Breast epithelium (tissue), 4 donors: ENCODE results near the gene DND1. TPM values are rescaled to one million over a fixed set of nuclear protein-coding genes. Genes with fewer than 3 reads are reported as not detected.
"Not testable (repeated sequence)": the region's sequence is repeated elsewhere in the genome, so short reads cannot be mapped to it uniquely, and the experiment has no call there.

Experiments used
- DNase-seq, 2 donors: peaks; one replicate each; pipeline ENCODE4 v3.0.0-alpha.2; 2019; ENCODE audit warnings: low spot score in 2 of 2
- H3K27ac ChIP-seq, 2 donors: fragments of 200-600 bp; sonication (generic) in 1 of 2; one replicate each; pipeline ENCODE4 v1.5.1; 2016 to 2019; ENCODE audit warnings: mild to moderate bottlenecking in 1 of 2
- H3K27me3 ChIP-seq, 2 donors: fragments of 200-600 bp; sonication (generic) in 1 of 2; one replicate each; pipeline versions ENCODE4 v1.5.1 to v1.6.0; 2017 to 2019; ENCODE audit warnings: control low read depth in 1 of 2, mild to moderate bottlenecking in 1 of 2
- H3K36me3 ChIP-seq: fragments of 200-600 bp; one replicate; pipeline ENCODE4 v1.5.1; 2019
- H3K4me1 ChIP-seq, 2 donors: fragments of 200-600 bp; sonication (generic); one replicate each; pipeline ENCODE4 v1.5.1; 2016 to 2019; ENCODE audit warnings: control low read depth in 1 of 2
- H3K4me3 ChIP-seq, 3 donors: fragments of 200-600 bp; sonication (generic); 1 replicate in 2 of 3; 2 replicates in 1 of 3; pipeline ENCODE4 v1.5.1; 2016 to 2019; ENCODE audit warnings: mild to moderate bottlenecking in 3 of 3, moderate library complexity in 2 of 3
- H3K9me3 ChIP-seq, 2 donors: fragments of 200-600 bp; sonication (generic) in 1 of 2; one replicate each; pipeline ENCODE4 v1.5.1; 2016 to 2019; ENCODE audit warnings: control low read depth in 1 of 2
- CTCF ChIP-seq, 3 donors: fragments of 450-650 bp; IDR thresholded peaks; one replicate each; pipeline ENCODE4 v1.5.1; 2016 to 2017; ENCODE audit warnings: antibody characterized with exemption in 3 of 3, mild to moderate bottlenecking in 3 of 3, moderate library complexity in 3 of 3
- POLR2A ChIP-seq: fragments of 450-650 bp; IDR thresholded peaks from one replicate; pipeline ENCODE4 v1.6.1; 2016; ENCODE audit warnings: antibody characterized with exemption, mild to moderate bottlenecking, moderate library complexity
- POLR2AphosphoS5 ChIP-seq, 3 donors: sonication (generic); formaldehyde crosslinking; IDR thresholded peaks; one replicate each; pipeline ENCODE4 v1.6.1; 2017; ENCODE audit warnings: antibody characterized with exemption in 3 of 3
- intact Hi-C: fragments of 100-400 bp; cut with DNase I; formaldehyde crosslinking; loops from one replicate; pipeline ENCODE4 v1.15.1; 2023; ENCODE audit warnings: low total_unique reads
- total RNA-seq, 3 donors: library from RNA; depleted of rRNA; stranded (reverse); fragments of >200 nt; gene quantifications; one replicate each; pipeline ENCODE4 v1.1.0, GENCODE V29; 2016

The DND1 gene
- total RNA-seq, 3 donors from 2014 or later, result 0.88 to 2.6 (median 1.4) TPM

GRCh38 chr5:140671472-140672125, 1.8 kb downstream of the DND1 start:
- no peaks in the 10 kb centered on the region for H3K9me3 ChIP-seq
- TF ChIP-seq POLR2A, result no peak
- TF ChIP-seq POLR2AphosphoS5 (IDR thresholded peaks at IDR 0.05), result no peak
- no peak for TF ChIP-seq CTCF (IDR thresholded peaks at IDR 0.05)
- no peaks in the 10 kb centered on the region for H3K27me3 ChIP-seq
- no peak overlapping the region for H3K27ac ChIP-seq
- peaks cover 6% of the 10 kb centered on the region for H3K36me3 ChIP-seq
- H3K4me1 ChIP-seq, result peaks cover 0 to under 1% of the 10 kb centered on the region in 2 donors
- H3K4me3 ChIP-seq, result no peak overlapping the region
- intact Hi-C loops, result no loop called here
- no peak for DNase-seq

- DNase-seq, H3K27me3 ChIP-seq, H3K4me1 ChIP-seq, H3K27ac ChIP-seq, H3K4me3 ChIP-seq, intact Hi-C loops, H3K36me3 ChIP-seq, H3K9me3 ChIP-seq: not testable (repeated sequence)
Observed at GRCh38 chr5:140671035-140671434, 2.3 kb downstream of the DND1 start.

- H3K4me3 ChIP-seq, result peak within 1 kb of the TSS; percentile 86 to 89 (median 87)
- peak; percentile 92 to 95 for DNase-seq
- intact Hi-C loops, result no loop called here
- peak within 1 kb of the TSS; percentile 92 to 93 for H3K27ac ChIP-seq
- no peaks in the 10 kb centered on the region for H3K27me3 ChIP-seq
- no peaks in the 10 kb centered on the region for H3K9me3 ChIP-seq
- TF ChIP-seq POLR2AphosphoS5 (IDR thresholded peaks at IDR 0.05) (peak; percentile 78 to 87 (median 84)), CTCF (IDR thresholded peaks at IDR 0.05) (no peak)
- H3K4me1 ChIP-seq, result peaks cover 0 to 9% of the 10 kb centered on the region in 2 donors
- peaks cover 7% of the 10 kb centered on the region for H3K36me3 ChIP-seq
Observed at GRCh38 chr5:140664359-140665119, 8.8 kb downstream of the DND1 start, which contains the start of gene WDR55. Gene WDR55, plus strand, starts transcription at chr5:140664904. Its CDS starts 9 bp downstream, at chr5:140664913.

GRCh38 chr5:140664030-140664358, 9.4 kb downstream of the DND1 start:
- intact Hi-C loops, result no loop called here
- H3K4me3 ChIP-seq, result peak overlapping the region; percentile 86 to 89 (median 87)

GRCh38 chr5:140660371-140660770, 13.0 kb downstream of the DND1 start:
- H3K27ac ChIP-seq, H3K4me3 ChIP-seq, H3K9me3 ChIP-seq, DNase-seq, H3K4me1 ChIP-seq, intact Hi-C loops, H3K27me3 ChIP-seq: not testable (repeated sequence)
- peaks cover 18% of the 10 kb centered on the region for H3K36me3 ChIP-seq

More at GRCh38 chr5:140664030-140664358, 9.4 kb downstream of the DND1 start:
- Histone ChIP-seq H3K36me3 (peaks cover 12% of the 10 kb centered on the region), H3K27me3 (no peaks in the 10 kb centered on the region), H3K4me1 (peaks cover 0 to 9% of the 10 kb centered on the region in 2 donors), H3K9me3 (no peaks in the 10 kb centered on the region), H3K27ac (peak overlapping the region; percentile 92 to 93)
- no peak for DNase-seq
- TF ChIP-seq POLR2AphosphoS5 (IDR thresholded peaks at IDR 0.05), result no peak
- TF ChIP-seq CTCF (IDR thresholded peaks at IDR 0.05), result no peak
- no peak for TF ChIP-seq POLR2A

- Histone ChIP-seq H3K36me3 (peaks cover 29% of the 10 kb centered on the region), H3K4me3 (no peak overlapping the region), H3K27me3 (no peaks in the 10 kb centered on the region), H3K4me1 (no peaks in the 10 kb centered on the region), H3K27ac (no peak overlapping the region), H3K9me3 (no peaks in the 10 kb centered on the region)
- DNase-seq, result no peak
- no peak for TF ChIP-seq POLR2AphosphoS5 (IDR thresholded peaks at IDR 0.05)
- TF ChIP-seq POLR2A, result no peak
- TF ChIP-seq CTCF (IDR thresholded peaks at IDR 0.05), result no peak
- intact Hi-C loops, result loop anchor here (5.0 kb wide), 1 partner anchor 1367 kb away; the partner anchor contains the start of gene MATR3
Observed at GRCh38 chr5:140658870-140659269, 14.5 kb downstream of the DND1 start.
